ENCODE results near the gene TMEM132A.

The TMEM132A gene

GRCh38 chr11:60939301-60939700, 15.0 kb downstream of the TMEM132A start:
- no peak for DNase-seq

- DNase-seq, result no peak
Measured at GRCh38 chr11:60939855-60940254, 15.6 kb downstream of the TMEM132A start.

GRCh38 chr11:60941371-60942119, 17.3 kb downstream of the TMEM132A start:
- no peak for DNase-seq

- no peak for DNase-seq
Measured at GRCh38 chr11:60942219-60942618, 18.0 kb downstream of the TMEM132A start.

- DNase-seq, result no peak
Measured at GRCh38 chr11:60942970-60943565, 18.8 kb downstream of the TMEM132A start.

- no peak for DNase-seq
Measured at GRCh38 chr11:60944490-60945294, 20.4 kb downstream of the TMEM132A start.

- DNase-seq, result no peak
Measured at GRCh38 chr11:60945295-60945667, 21.0 kb downstream of the TMEM132A start.

- DNase-seq, result no peak
Measured at GRCh38 chr11:60946601-60947264, 22.5 kb downstream of the TMEM132A start.

- no peak for DNase-seq
Measured at GRCh38 chr11:60947700-60948099, 23.4 kb downstream of the TMEM132A start.

- DNase-seq, result no peak
Measured at GRCh38 chr11:60948250-60948649, 24.0 kb downstream of the TMEM132A start.

GRCh38 chr11:60950024-60950423, 25.8 kb downstream of the TMEM132A start:
- no peak for DNase-seq

GRCh38 chr11:60950933-60951605, 26.8 kb downstream of the TMEM132A start:
- no peak for DNase-seq

GRCh38 chr11:60951606-60951903, 27.3 kb downstream of the TMEM132A start:
- no peak for DNase-seq

GRCh38 chr11:60951904-60952741, 27.9 kb downstream of the TMEM132A start, which contains the start of gene SLC15A3:
SLC15A3 (minus strand) TSS chr11:60952176; CDS start chr11:60951551, 625 bp downstream.
- DNase-seq, result no peak

- no peak for DNase-seq
Measured at GRCh38 chr11:60952742-60953170, 28.5 kb downstream of the TMEM132A start.

- no peak for DNase-seq
Measured at GRCh38 chr11:60953781-60954180, 29.5 kb downstream of the TMEM132A start.

- no peak for DNase-seq
Measured at GRCh38 chr11:60954421-60954820, 30.2 kb downstream of the TMEM132A start.

- no peak for DNase-seq
Measured at GRCh38 chr11:60955571-60955970, 31.3 kb downstream of the TMEM132A start.

- DNase-seq, result no peak
Measured at GRCh38 chr11:60957188-60957587, 32.9 kb downstream of the TMEM132A start.

GRCh38 chr11:60959431-60959830, 35.2 kb downstream of the TMEM132A start:
- no peak for DNase-seq

- no peak for DNase-seq
Measured at GRCh38 chr11:60960405-60960804, 36.1 kb downstream of the TMEM132A start.

- DNase-seq, result no peak
Measured at GRCh38 chr11:60964801-60965200, 40.5 kb downstream of the TMEM132A start.

Data from effector CD4-positive, alpha-beta T cell (primary cell).